Activated T-helper 2 cell treated with anti-CD3 and anti-CD28 coated beads, Interferon-gamma antibody, Interleukin-2, Interleukin-4, amounts not matched to agents 10 μg/mL and 5 μg/mL and 100 μg/mL, durations not matched to agents 14 hours and 24 hours and 36 hours (primary cell): ENCODE data around the gene SH3BP5L. TPM values are rescaled to one million over a fixed set of nuclear protein-coding genes. Genes with fewer than 3 reads are reported as not detected.
A peak's percentile ranks its signal among the peaks of the same experiment; 100 is the strongest.

ENCODE experiments used
- DNase-seq: peaks from one replicate; pipeline ENCODE4 v3.0.0; 2021; ENCODE audit warnings: low spot score
- H3K27ac Mint-ChIP-seq: one replicate; pipeline ENCODE4 v1.8.0; 2021; ENCODE audit warnings: mixed read lengths
- H3K27me3 Mint-ChIP-seq: one replicate; pipeline ENCODE4 v1.8.0; 2021; ENCODE audit warnings: low read depth, mixed read lengths
- H3K36me3 Mint-ChIP-seq: one replicate; pipeline ENCODE4 v1.8.0; 2021; ENCODE audit warnings: low read depth, mixed read lengths
- H3K4me1 Mint-ChIP-seq: one replicate; pipeline ENCODE4 v1.8.0; 2021; ENCODE audit warnings: low read depth, mixed read lengths
- H3K4me3 Mint-ChIP-seq: one replicate; pipeline ENCODE4 v1.8.0; 2021; ENCODE audit warnings: low read depth, mild to moderate bottlenecking, moderate library complexity, mixed read lengths
- H3K9me3 Mint-ChIP-seq: one replicate; pipeline ENCODE4 v1.8.0; 2021; ENCODE audit warnings: mixed read lengths
- intact Hi-C: fragments of 100-400 bp; cut with micrococcal nuclease; formaldehyde crosslinking; loops from one replicate; pipeline ENCODE4 v1.15.1; 2023
- total RNA-seq: library from RNA; stranded (reverse); gene quantifications from 2 replicates; pipeline ENCODE4 v1.2.3, GENCODE V29; 2022

Gene SH3BP5L
- total RNA-seq, 1 donor from 2014 or later = 27.1 TPM

DNA sequence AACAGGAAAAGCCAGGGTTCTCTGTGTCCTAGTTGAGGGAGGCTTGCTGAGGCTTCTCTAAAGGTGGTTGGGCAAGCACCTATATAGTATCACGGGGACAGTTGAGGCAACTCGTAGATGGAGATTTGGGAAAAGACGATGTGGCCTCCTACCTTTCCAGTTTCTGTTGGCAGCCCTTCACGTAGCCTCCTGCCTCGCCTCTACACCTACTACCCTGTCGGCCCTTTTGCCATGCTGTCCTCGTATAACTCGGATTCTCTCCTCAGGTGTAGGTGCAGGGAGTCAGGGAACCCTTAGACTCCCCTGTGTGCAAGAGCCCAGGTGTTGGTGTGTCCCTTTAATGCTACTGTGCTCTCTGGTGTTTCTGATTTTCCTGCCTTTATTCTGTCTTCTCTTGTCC lies 22.9 kb upstream of the SH3BP5L start:
- H3K4me1 Mint-ChIP-seq = no peaks in the 10 kb centered on the region
- no peaks in the 10 kb centered on the region for H3K9me3 Mint-ChIP-seq
- no peaks in the 10 kb centered on the region for H3K27me3 Mint-ChIP-seq
- DNase-seq = no peak
- intact Hi-C loops = no loop called here
- H3K4me3 Mint-ChIP-seq = no peak overlapping the region
- H3K27ac Mint-ChIP-seq = no peak overlapping the region
- H3K36me3 Mint-ChIP-seq = peaks cover 41% of the 10 kb centered on the region

DNA sequence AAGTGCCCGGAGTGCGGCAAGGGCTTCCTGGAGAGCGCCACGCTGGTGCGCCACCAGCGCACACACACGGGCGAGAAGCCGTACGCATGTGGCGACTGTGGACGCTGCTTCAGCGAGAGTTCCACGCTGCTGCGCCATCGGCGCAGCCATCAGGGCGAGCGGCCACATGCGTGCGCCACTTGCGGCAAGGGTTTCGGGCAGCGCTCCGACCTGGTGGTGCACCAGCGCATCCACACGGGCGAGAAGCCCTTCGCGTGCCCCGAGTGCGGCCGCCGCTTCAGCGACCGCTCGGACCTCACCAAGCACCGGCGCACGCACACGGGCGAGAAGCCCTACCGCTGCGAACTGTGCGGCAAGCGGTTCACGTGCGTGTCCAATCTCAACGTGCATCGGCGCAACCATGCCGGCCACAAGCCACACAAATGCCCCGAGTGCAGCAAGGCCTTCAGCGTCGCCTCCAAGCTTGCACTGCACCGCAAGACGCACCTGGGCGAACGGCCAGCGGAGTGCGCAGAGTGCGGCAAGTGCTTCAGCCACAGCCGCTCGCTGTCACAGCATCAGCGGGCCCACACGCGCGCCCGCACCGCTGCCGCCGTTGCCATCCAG lies 22.3 kb upstream of the SH3BP5L start:
- H3K9me3 Mint-ChIP-seq = no peaks in the 10 kb centered on the region
- intact Hi-C loops = no loop called here
- no peaks in the 10 kb centered on the region for H3K4me1 Mint-ChIP-seq
- H3K4me3 Mint-ChIP-seq = no peak overlapping the region
- H3K27me3 Mint-ChIP-seq = no peaks in the 10 kb centered on the region
- DNase-seq = no peak
- H3K36me3 Mint-ChIP-seq = peaks cover 41% of the 10 kb centered on the region
- H3K27ac Mint-ChIP-seq = no peak overlapping the region

DNA sequence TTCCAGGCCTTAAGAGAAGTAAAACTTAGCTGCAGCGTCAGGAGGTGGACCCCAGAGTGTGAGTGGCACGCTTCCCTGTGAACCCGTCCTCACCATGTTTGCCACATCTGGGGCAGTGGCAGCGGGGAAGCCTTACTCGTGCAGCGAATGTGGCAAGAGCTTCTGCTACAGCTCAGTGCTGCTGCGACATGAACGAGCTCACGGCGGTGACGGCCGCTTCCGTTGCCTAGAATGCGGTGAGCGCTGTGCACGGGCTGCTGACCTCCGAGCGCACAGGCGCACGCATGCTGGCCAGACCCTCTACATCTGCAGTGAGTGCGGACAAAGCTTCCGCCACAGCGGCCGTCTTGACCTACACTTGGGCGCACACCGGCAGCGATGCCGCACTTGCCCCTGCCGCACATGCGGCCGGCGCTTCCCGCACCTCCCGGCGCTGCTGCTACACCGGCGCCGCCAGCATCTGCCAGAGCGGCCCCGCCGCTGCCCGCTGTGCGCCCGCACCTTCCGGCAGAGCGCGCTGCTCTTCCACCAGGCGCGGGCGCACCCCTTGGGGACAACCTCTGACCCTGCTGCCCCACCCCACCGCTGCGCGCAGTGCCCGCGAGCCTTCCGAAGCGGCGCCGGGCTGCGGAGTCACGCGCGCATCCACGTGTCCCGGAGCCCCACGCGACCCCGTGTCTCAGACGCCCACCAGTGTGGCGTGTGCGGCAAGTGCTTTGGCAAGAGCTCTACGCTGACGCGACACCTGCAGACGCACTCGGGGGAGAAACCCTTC lies 21.7 kb upstream of the SH3BP5L start:
- intact Hi-C loops = no loop called here
- no peaks in the 10 kb centered on the region for H3K9me3 Mint-ChIP-seq
- DNase-seq = no peak
- H3K36me3 Mint-ChIP-seq = peaks cover 42% of the 10 kb centered on the region
- peaks cover 1% of the 10 kb centered on the region for H3K4me1 Mint-ChIP-seq
- H3K27ac Mint-ChIP-seq = no peak overlapping the region
- H3K27me3 Mint-ChIP-seq = no peaks in the 10 kb centered on the region
- no peak overlapping the region for H3K4me3 Mint-ChIP-seq

DNA sequence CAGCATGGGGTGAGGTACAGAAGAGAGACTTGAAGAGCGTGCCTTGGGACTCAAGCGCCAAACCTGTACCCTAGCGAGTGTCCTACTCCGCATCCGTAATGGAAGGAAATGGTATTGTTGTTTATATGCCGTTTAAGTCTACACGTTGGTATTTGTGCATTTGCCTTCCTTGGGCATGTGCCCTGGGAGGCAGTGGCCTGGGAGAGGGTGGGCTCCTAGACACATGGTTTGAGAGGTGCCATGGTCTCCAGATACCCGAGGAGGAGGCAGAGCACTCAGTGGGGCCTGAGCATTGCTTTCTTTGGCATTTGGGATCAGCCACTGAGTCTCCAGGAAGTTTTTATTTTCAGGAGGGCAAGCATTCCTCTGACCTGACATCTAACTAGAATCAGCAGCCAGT lies 18.8 kb upstream of the SH3BP5L start:
- Mint-ChIP-seq H3K4me1 (peaks cover 17% of the 10 kb centered on the region), H3K4me3 (no peak overlapping the region), H3K36me3 (peaks cover 40% of the 10 kb centered on the region), H3K27me3 (no peaks in the 10 kb centered on the region), H3K9me3 (no peaks in the 10 kb centered on the region), H3K27ac (no peak overlapping the region)
- intact Hi-C loops = no loop called here
- no peak for DNase-seq

DNA sequence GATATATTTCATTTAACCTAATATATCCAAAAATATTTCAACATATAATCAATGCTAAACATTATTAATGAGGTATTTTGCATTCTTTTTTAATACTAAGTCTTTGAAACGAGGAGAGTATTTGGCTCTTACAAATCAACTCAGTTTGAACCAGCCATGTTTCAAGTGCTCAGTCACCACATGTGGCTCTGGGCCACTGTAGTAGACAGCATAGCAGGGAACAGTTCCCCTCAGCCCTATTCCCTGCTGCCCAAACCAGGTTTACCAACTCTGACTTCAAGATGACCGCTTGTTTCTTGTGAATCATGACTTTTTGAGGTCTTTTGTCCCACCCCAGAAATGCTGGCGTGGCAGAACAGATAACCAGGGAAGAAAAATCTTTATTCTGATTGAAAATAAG lies 18.0 kb upstream of the SH3BP5L start:
- intact Hi-C loops = no loop called here

DNA sequence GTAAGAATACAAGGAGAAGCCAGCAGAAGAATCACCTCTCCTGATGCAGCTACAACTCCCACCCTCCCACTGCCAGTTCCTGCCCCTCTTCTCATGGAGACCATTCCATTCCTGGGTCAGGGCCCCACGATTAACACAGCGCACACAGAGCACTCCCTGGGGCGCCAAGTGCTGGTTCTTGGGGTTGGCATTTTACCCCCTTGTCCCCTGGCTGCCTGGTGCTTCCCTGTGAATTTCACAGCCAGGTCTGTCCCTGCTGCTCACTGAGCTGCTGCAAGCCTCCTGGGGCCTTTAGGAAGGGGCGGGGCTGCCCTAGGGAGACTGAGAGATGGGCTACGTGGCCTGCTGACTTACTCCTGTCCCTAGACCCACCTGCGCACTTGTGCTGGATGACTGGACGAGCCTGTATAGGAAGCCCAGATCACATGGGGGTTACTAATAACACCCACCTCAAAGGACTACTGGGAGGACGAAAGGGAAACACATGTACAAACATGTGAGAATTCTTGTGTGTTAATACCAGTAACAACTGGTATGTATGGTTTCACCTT lies 17.1 kb upstream of the SH3BP5L start:
- H3K27ac Mint-ChIP-seq = no peak overlapping the region
- no peak for DNase-seq
- intact Hi-C loops = no loop called here
- H3K9me3 Mint-ChIP-seq = no peaks in the 10 kb centered on the region
- peaks cover 35% of the 10 kb centered on the region for H3K36me3 Mint-ChIP-seq
- peaks cover 21% of the 10 kb centered on the region for H3K4me1 Mint-ChIP-seq
- H3K4me3 Mint-ChIP-seq = no peak overlapping the region
- no peaks in the 10 kb centered on the region for H3K27me3 Mint-ChIP-seq

More for the DNA sequence above, 18.0 kb upstream of the SH3BP5L start:
- DNase-seq = no peak
- Mint-ChIP-seq H3K4me3 (no peak overlapping the region), H3K27ac (no peak overlapping the region), H3K36me3 (peaks cover 37% of the 10 kb centered on the region), H3K4me1 (peaks cover 21% of the 10 kb centered on the region), H3K9me3 (no peaks in the 10 kb centered on the region), H3K27me3 (no peaks in the 10 kb centered on the region)

DNA sequence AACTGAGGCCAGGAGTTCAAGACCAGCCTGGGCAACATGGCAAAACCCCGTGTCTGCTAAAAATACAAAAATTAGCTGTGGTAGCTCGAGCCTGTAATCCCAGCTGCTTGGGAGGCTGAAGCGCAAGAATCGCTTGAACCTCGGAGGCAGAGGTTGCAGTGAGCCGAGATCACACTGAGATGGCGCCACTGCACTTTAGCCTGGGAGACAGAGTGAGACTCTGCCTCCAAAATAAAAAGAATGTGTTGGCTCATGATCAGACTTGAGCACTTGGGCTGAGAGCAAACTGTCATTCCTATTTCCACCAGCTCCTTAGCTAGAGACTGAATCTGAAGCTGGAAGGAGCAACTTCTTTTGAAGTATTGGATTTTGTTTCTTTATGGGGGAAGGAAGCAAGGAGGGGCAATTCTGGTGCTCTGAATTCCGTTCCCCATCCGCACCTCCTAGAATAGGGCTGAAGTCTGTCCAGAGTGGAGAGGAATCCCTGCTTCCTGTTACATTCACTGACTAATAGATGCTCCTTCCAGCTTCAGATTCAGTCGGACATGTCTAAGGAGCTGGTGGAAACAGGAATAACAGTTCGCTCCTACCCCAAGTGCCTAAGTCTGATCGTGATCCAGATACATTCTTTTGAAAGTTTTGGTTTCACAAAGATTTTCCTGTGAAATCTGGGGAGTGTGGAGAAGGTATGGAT lies 16.1 kb upstream of the SH3BP5L start:
- intact Hi-C loops = no loop called here
- Mint-ChIP-seq H3K4me1 (peaks cover 21% of the 10 kb centered on the region), H3K27me3 (no peaks in the 10 kb centered on the region), H3K4me3 (no peak overlapping the region), H3K27ac (no peak overlapping the region), H3K9me3 (no peaks in the 10 kb centered on the region), H3K36me3 (peaks cover 31% of the 10 kb centered on the region)
- DNase-seq = peak; percentile 26

DNA sequence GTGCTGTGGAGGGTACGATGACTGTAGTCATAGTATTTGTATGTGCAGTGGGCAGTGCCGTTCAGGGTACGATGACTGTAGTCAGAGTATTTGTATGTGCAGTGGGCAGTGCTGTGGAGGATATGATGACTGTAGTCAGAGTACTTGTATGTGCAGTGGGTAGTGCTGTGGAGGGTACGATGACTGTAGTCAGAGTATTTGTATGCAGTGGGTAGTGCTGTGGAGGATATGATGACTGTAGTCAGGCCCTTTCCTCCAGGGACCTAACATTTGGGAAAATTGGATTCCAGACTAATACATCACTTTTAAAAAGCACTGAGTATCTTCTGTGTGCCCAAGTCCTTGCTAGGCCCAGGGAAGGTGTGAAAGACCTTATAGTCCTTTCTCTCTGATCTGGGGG lies 15.2 kb upstream of the SH3BP5L start:
- H3K4me1 Mint-ChIP-seq = peaks cover 21% of the 10 kb centered on the region
- H3K36me3 Mint-ChIP-seq = peaks cover 22% of the 10 kb centered on the region
- DNase-seq = no peak
- no peak overlapping the region for H3K4me3 Mint-ChIP-seq
- intact Hi-C loops = no loop called here
- H3K27me3 Mint-ChIP-seq = no peaks in the 10 kb centered on the region
- no peaks in the 10 kb centered on the region for H3K9me3 Mint-ChIP-seq
- H3K27ac Mint-ChIP-seq = peak overlapping the region; percentile 60

DNA sequence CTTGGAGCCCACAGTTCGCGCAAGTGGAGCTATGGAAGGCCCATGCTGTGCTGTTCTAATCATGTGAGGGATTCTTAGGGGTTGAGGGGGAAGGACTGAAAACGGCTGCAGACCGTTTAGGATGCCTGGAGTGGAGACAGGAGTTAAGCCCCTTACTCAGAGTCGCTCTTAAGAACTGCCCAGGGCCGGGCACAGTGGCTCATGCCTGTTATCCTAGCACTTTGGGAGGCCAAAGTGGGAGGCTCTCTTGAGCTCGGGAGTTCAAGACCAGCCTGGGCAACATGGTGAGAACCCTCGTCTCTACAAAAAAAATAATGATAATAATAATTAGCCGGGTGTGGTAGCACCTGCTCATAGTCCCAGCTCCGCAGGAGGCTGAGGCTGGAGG lies 13.4 kb upstream of the SH3BP5L start:
- Mint-ChIP-seq H3K4me3 (no peak overlapping the region), H3K9me3 (no peaks in the 10 kb centered on the region), H3K27me3 (no peaks in the 10 kb centered on the region), H3K4me1 (peaks cover 21% of the 10 kb centered on the region), H3K27ac (peak overlapping the region; percentile 90), H3K36me3 (peaks cover 9% of the 10 kb centered on the region)
- intact Hi-C loops = no loop called here
- DNase-seq = no peak

DNA sequence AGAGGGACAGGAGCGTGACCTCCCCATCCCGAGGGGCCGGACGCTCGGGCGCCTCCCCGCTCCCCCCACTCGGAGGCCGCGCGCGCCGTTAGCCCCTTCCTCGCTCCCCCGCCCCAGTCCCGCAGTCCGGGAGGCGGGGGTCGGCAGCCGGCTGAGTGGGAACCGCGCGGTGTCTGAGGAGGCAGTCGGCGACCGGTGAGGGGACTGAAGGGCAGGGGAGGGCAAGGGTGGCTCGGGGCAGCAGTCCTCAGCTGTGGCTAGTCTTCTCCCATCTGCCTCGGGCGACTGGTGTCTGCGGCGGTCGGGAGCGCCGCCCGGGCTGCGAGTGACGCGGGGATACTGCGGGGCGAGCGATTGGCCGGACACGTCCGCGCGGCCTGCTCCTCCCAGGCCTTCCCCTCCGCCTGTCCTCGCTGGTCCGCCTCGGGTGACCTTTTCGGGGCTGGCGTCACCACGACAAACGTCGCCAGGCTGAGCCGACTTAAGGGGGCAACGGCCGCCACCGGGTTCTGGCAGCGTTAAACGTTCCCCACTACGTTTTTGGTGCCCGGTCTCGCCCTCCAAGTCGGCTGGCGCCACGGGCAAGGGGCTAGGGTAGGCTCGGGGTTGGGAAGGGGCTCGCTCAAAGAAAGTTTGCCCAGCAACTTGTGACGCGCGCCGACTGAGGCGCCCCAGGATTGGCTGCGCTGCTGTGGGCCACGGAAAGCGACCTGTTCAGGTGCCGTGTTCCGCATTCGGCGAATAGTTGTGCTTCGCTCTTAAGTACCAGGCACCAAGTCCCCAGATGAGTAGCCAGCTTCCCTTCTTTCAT lies 12.8 kb upstream of the SH3BP5L start:
- peaks cover 7% of the 10 kb centered on the region for H3K36me3 Mint-ChIP-seq
- H3K4me1 Mint-ChIP-seq = peaks cover 21% of the 10 kb centered on the region
- intact Hi-C loops = loop anchor here (1.0 kb wide), 4 partner anchors 12 to 68 kb away; partner anchors contain the start of gene PGBD2
- H3K27me3 Mint-ChIP-seq = no peaks in the 10 kb centered on the region
- DNase-seq = peak; percentile 82
- H3K4me3 Mint-ChIP-seq = no peak overlapping the region
- peak overlapping the region; percentile 90 for H3K27ac Mint-ChIP-seq
- H3K9me3 Mint-ChIP-seq = no peaks in the 10 kb centered on the region

DNA sequence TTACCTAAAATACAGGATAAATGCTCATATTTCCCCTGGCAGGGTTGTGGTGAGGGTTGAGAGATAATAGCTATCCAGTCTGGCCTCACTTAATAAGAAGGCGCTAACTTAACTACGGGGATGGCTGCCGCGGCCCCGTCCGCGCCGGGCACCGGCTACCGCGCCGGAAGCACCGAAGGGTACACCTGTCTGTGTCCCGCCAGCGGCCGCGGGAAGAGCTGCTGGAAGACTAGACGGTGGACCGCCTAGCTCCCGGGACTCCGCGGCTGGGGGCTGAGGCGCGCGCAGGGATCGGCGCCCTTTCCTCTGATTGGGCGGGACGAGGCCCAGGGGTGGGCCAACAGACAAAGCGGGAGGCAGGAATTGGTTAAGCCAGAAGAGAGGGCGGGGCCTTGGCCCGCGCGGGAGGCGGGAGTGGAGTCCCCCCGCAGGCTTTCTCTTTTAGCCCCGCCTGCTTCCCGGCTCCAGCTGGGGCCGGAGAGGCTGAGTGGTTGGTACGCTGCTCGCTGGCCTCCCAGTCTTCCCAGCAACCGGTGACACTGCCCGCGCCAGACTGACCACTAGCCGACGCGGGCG lies 12.2 kb upstream of the SH3BP5L start, which contains the start of gene ZNF672:
ZNF672 (plus strand) TSS at position 444 of the 576 bp plus-strand sequence. CDS start 9,051 bp downstream, outside the sequence.
- peak within 1 kb of the TSS; percentile 90 for H3K27ac Mint-ChIP-seq
- H3K27me3 Mint-ChIP-seq = peaks cover 2% of the 10 kb centered on the region
- no peak within 1 kb of the TSS for H3K4me3 Mint-ChIP-seq
- H3K36me3 Mint-ChIP-seq = peaks cover 7% of the 10 kb centered on the region
- intact Hi-C loops = loop anchor here (1.0 kb wide), 4 partner anchors 12 to 68 kb away; partner anchors contain the start of gene PGBD2
- DNase-seq = peak; percentile 93
- H3K9me3 Mint-ChIP-seq = no peaks in the 10 kb centered on the region
- H3K4me1 Mint-ChIP-seq = peaks cover 21% of the 10 kb centered on the region
